IMR-90 (cell line): ENCODE data around the gene GALNT14. TPM values are rescaled to one million over a fixed set of nuclear protein-coding genes. Genes with fewer than 3 reads are reported as not detected.

Source experiments
- ATAC-seq: fragments of 200-7000 bp; cut with Tn5 transposase; 2 replicates; pipeline ENCODE4 v1.9.1; 2020; ENCODE audit warnings: low read depth, mild to moderate bottlenecking, moderate library complexity
- BruUV-seq: library from RNA; stranded (reverse); fragments of 400-500 nt; replicated peaks from 2 replicates; lab custom pipeline; 2021; lab: Mats Ljungman, UMichigan
- CTCF ChIA-PET: fragments of 300-600 bp; formaldehyde crosslinking; extraction: SDS; loops from one replicate; lab custom pipeline; 2021; ENCODE audit warnings: antibody characterized with exemption; lab: Yijun Ruan, JAX
- POLR2A ChIA-PET: fragments of 300-600 bp; sonication (Branson Sonifier 250); formaldehyde crosslinking; loops from one replicate; lab custom pipeline; 2022; ENCODE audit warnings: antibody characterized with exemption; ENCODE audit not compliant: unreplicated experiment; lab: Charles Lee
- DNase-seq: peaks from one replicate; pipeline ENCODE4 v3.0.0; 2013
- H2AFZ ChIP-seq: replicated peaks from 2 replicates; pipeline ENCODE3; 2013; ENCODE audit warnings: low read length, mild to moderate bottlenecking; ENCODE audit not compliant: poor library complexity
- H2AK5ac ChIP-seq: 2 replicates; pipeline ENCODE4 v1.6.1; 2013; ENCODE audit warnings: low read depth, low read length, inconsistent platforms
- H2AK9ac ChIP-seq: replicated peaks from 2 replicates; pipeline ENCODE3; 2013; ENCODE audit warnings: mild to moderate bottlenecking, low read depth, low read length, moderate library complexity; ENCODE audit not compliant: poor library complexity
- H2BK120ac ChIP-seq: 2 replicates; pipeline ENCODE4 v1.6.1; 2013; ENCODE audit warnings: low read depth, low read length, inconsistent platforms
- H2BK15ac ChIP-seq: 3 replicates; pipeline ENCODE4 v1.6.1; 2013; ENCODE audit warnings: low read depth, low read length, inconsistent platforms
- H2BK20ac ChIP-seq: 2 replicates; pipeline ENCODE4 v1.6.1; 2013; ENCODE audit warnings: low read depth, mild to moderate bottlenecking, inconsistent platforms, low read length, moderate library complexity
- H2BK5ac ChIP-seq: 2 replicates; pipeline ENCODE4 v1.6.1; 2013; ENCODE audit warnings: mild to moderate bottlenecking, low read depth, low read length, inconsistent platforms; ENCODE audit not compliant: poor library complexity, severe bottlenecking
- H3K14ac ChIP-seq: replicated peaks from 2 replicates; pipeline ENCODE4 v1.6.1; 2013; ENCODE audit warnings: low read depth, low read length, inconsistent platforms
- H3K18ac ChIP-seq: 2 replicates; pipeline ENCODE4 v1.6.1; 2013; ENCODE audit warnings: low read depth, low read length, control low read depth
- H3K23ac ChIP-seq: 2 replicates; pipeline ENCODE4 v1.6.1; 2013; ENCODE audit warnings: low read depth, low read length, inconsistent platforms
- H3K27ac ChIP-seq: 2 replicates; pipeline ENCODE4 v1.5.1; 2013; ENCODE audit warnings: mild to moderate bottlenecking, control low read depth, low read length; ENCODE audit not compliant: insufficient read depth
- H3K27me3 ChIP-seq: 2 replicates; pipeline ENCODE4 v1.6.1; 2013; ENCODE audit warnings: low read length; ENCODE audit not compliant: control insufficient read depth, insufficient read depth
- H3K36me3 ChIP-seq: 2 replicates; pipeline ENCODE4 v1.6.1; 2013; ENCODE audit warnings: low read length, mixed read lengths; ENCODE audit not compliant: control insufficient read depth, insufficient read depth
- H3K4ac ChIP-seq: 2 replicates; pipeline ENCODE4 v1.6.1; 2013; ENCODE audit warnings: low read depth, low read length, inconsistent platforms
- H3K4me1 ChIP-seq: 2 replicates; pipeline ENCODE4 v1.6.1; 2013; ENCODE audit warnings: low read length, mixed read lengths; ENCODE audit not compliant: control insufficient read depth, insufficient read depth
- H3K4me2 ChIP-seq: 2 replicates; pipeline ENCODE4 v1.6.1; 2013; ENCODE audit warnings: low read depth, mild to moderate bottlenecking, control low read depth, low read length, moderate library complexity
- H3K4me3 ChIP-seq: 2 replicates; pipeline ENCODE4 v1.5.1; 2013; ENCODE audit warnings: low read depth, mild to moderate bottlenecking, control low read depth, low read length, moderate library complexity; ENCODE audit not compliant: insufficient read depth
- H3K56ac ChIP-seq: 2 replicates; pipeline ENCODE4 v1.6.1; 2013; ENCODE audit warnings: low read length, inconsistent platforms; ENCODE audit not compliant: insufficient read depth; ENCODE audit errors: extremely low read depth
- H3K79me1 ChIP-seq, 2 experiments: 2 replicates each; pipeline ENCODE4 v1.6.1; 2013; ENCODE audit warnings: low read length in 2 of 2, inconsistent platforms in 1 of 2, low read depth in 1 of 2
- H3K9ac ChIP-seq: 2 replicates; pipeline ENCODE4 v1.6.1; 2013; ENCODE audit warnings: low read depth, low read length, control low read depth
- H3K9me1 ChIP-seq: 2 replicates; pipeline ENCODE4 v1.6.1; 2013; ENCODE audit warnings: low read length, inconsistent platforms; ENCODE audit not compliant: insufficient read depth
- H3K9me3 ChIP-seq: 2 replicates; pipeline ENCODE4 v1.6.1; 2013; ENCODE audit warnings: low read length; ENCODE audit not compliant: control insufficient read depth, insufficient read depth
- H4K20me1 ChIP-seq: 2 replicates; pipeline ENCODE4 v1.6.1; 2013; ENCODE audit warnings: low read length, inconsistent platforms; ENCODE audit not compliant: insufficient read depth
- H4K5ac ChIP-seq: 2 replicates; pipeline ENCODE4 v1.6.1; 2013; ENCODE audit warnings: mild to moderate bottlenecking, low read depth, low read length, control low read depth
- H4K8ac ChIP-seq, 2 experiments: 2 replicates each; pipeline ENCODE4 v1.6.1; 2013; ENCODE audit warnings: low read depth in 2 of 2, low read length in 2 of 2, control low read depth in 1 of 2, inconsistent platforms in 1 of 2
- H4K91ac ChIP-seq: 2 replicates; pipeline ENCODE4 v1.6.1; 2013; ENCODE audit warnings: low read depth, low read length, inconsistent platforms; ENCODE audit not compliant: insufficient read depth
- CEBPB ChIP-seq: IDR thresholded peaks from 2 replicates; pipeline ENCODE4 v1.6.1; 2012; ENCODE audit warnings: low read depth, low read length, improper control_type of control experiment
- CHD1 ChIP-seq: IDR thresholded peaks from 2 replicates; pipeline ENCODE4 v1.6.1; 2012; ENCODE audit warnings: low read depth, low read length, improper control_type of control experiment
- CTCF ChIP-seq: conservative IDR thresholded peaks from 2 replicates; pipeline ENCODE4 v1.5.1; 2012; ENCODE audit warnings: mild to moderate bottlenecking, low read depth, low read length, improper control_type of control experiment
- FOS ChIP-seq: fragments of 150-350 bp; IDR thresholded peaks from 2 replicates; pipeline ENCODE4 v1.6.1; 2016; ENCODE audit warnings: low read depth, low read length
- MAFK ChIP-seq: IDR thresholded peaks from 2 replicates; pipeline ENCODE4 v1.6.1; 2012; ENCODE audit warnings: low read depth, low read length, improper control_type of control experiment
- MXI1 ChIP-seq: IDR thresholded peaks from 2 replicates; pipeline ENCODE4 v1.6.1; 2012; ENCODE audit warnings: low read depth, mild to moderate bottlenecking, low read length, moderate library complexity, borderline replicate concordance
- POLR2A ChIP-seq: IDR thresholded peaks from 2 replicates; pipeline ENCODE4 v1.6.1; 2012; ENCODE audit warnings: mild to moderate bottlenecking, low read depth, low read length
- RAD21 ChIP-seq: IDR thresholded peaks from 2 replicates; pipeline ENCODE4 v1.6.1; 2012; ENCODE audit warnings: low read length, improper control_type of control experiment
- RFX5 ChIP-seq: IDR thresholded peaks from 2 replicates; pipeline ENCODE4 v1.8.0; 2012; ENCODE audit warnings: low read depth, mild to moderate bottlenecking, low read length, moderate library complexity
- SMC3 ChIP-seq: fragments of 150-350 bp; IDR thresholded peaks from 2 replicates; pipeline ENCODE4 v1.6.1; 2016; ENCODE audit warnings: low read depth, mild to moderate bottlenecking, antibody characterized with exemption, low read length, moderate library complexity
- WGBS, 2 experiments: methylation state at CpG; one replicate each; pipeline versions ENCODE4 v1.1.5 to v1.1.7; 2013; ENCODE audit warnings: missing lambda C conversion rate in 2 of 2; ENCODE audit not compliant: insufficient read length in 1 of 2; ENCODE audit errors: extremely low coverage in 2 of 2; 5-methylcytosine and 5-hydroxymethylcytosine counted together
- dilution Hi-C: fragments of 300-500 bp; cut with HindIII; formaldehyde crosslinking; loops from one replicate; pipeline ENCODE4 v1.14.3; 2018; ENCODE audit warnings: low sequenced_read_pairs; ENCODE audit not compliant: unreplicated experiment
- in situ Hi-C: fragments of 300-500 bp; cut with MboI; formaldehyde crosslinking; loops from 3 replicates; pipeline ENCODE4 v1.14.3; 2019; ENCODE audit warnings: low sequenced_read_pairs, inconsistent platforms, mixed read lengths
- intact Hi-C: fragments of 100-400 bp; cut with micrococcal nuclease; formaldehyde crosslinking; loops from 2 replicates; pipeline ENCODE4 v1.10.0; 2022
- polyA plus RNA-seq, 3 experiments: library from polyadenylated mRNA; depleted of rRNA; stranded (reverse); fragments of >200 nt; gene quantifications; 2 replicates each; pipeline ENCODE4 v1.2.3, GENCODE V29; 2012; ENCODE audit warnings: low replicate concordance in 1 of 3
- total RNA-seq: library from RNA; depleted of rRNA; stranded (reverse); fragments of >200 nt; gene quantifications from 2 replicates; pipeline ENCODE4 v1.2.3, GENCODE V29; 2012

The GALNT14 gene
- total and polyA plus RNA-seq, 2 of the 4 experiments (the other 2 are of a cell fraction) = 0.15 to 0.18 TPM

- H3K27ac ChIP-seq = no peak overlapping the region
- no peak overlapping the region for H2AFZ ChIP-seq
- no peaks in the 10 kb centered on the region for H3K9me1 ChIP-seq
- CTCF ChIA-PET = interaction anchor here (0.9 kb wide), 1 partner anchor 10 kb away, joined by 3 read pairs; no protein-coding TSS in a partner anchor
- POLR2A ChIA-PET = no interaction called here
- H4K8ac ChIP-seq = no peak overlapping the region
- H2AK9ac ChIP-seq = no peak overlapping the region
- DNase-seq = no peak
- H2BK15ac ChIP-seq = no peak overlapping the region
- no peak overlapping the region for H3K4me2 ChIP-seq
- in situ Hi-C loops = no loop called here
- H4K5ac ChIP-seq = no peak overlapping the region
- no peak overlapping the region for H3K9ac ChIP-seq
- no peaks in the 10 kb centered on the region for H3K4me1 ChIP-seq
- H3K79me1 ChIP-seq = no peaks in the 10 kb centered on the region
- H2BK20ac ChIP-seq = no peak overlapping the region
- H3K23ac ChIP-seq = no peak overlapping the region
- H3K14ac ChIP-seq = no peak overlapping the region
- no peak overlapping the region for H3K18ac ChIP-seq
- TF ChIP-seq CHD1 (no peak), RAD21 (no peak), CEBPB (no peak), CTCF (no peak), FOS (no peak), MXI1 (no peak), SMC3 (no peak), MAFK (no peak), POLR2A (no peak), RFX5 (no peak)
- H4K20me1 ChIP-seq = no peaks in the 10 kb centered on the region
- ATAC-seq = no peak
- H4K91ac ChIP-seq = no peak overlapping the region
- H2BK5ac ChIP-seq = no peak overlapping the region
- H2AK5ac ChIP-seq = no peak overlapping the region
- dilution Hi-C loops = no loop called here
- no peak overlapping the region for H3K56ac ChIP-seq
- H3K4ac ChIP-seq = no peak overlapping the region
- WGBS, 2 experiments = no CpG with 5 or more reads among the region's 3 CpGs
- intact Hi-C loops = no loop called here
- H3K4me3 ChIP-seq = no peak overlapping the region
- BruUV-seq = no TSS peak
- H2BK120ac ChIP-seq = no peak overlapping the region
- peaks cover 44% of the 10 kb centered on the region for H3K27me3 ChIP-seq
- H3K9me3 ChIP-seq = no peaks in the 10 kb centered on the region
- H3K36me3 ChIP-seq = no peaks in the 10 kb centered on the region
Observed at GRCh38 chr2:31142110-31142509, 3.9 kb upstream of the GALNT14 start.
